Gastroesophageal sphincter (tissue), 3 donors: ENCODE results near the gene TNFAIP8L1.
"Not testable (repeated sequence)": the region's sequence is repeated elsewhere in the genome, so short reads cannot be mapped to it uniquely, and the experiment has no call there.

ENCODE experiments used
- EP300 ChIP-seq: sonication (generic); formaldehyde crosslinking; IDR thresholded peaks from one replicate; pipeline ENCODE4 v1.6.1; 2017; ENCODE audit warnings: antibody characterized with exemption, mild to moderate bottlenecking
- POLR2A ChIP-seq, 2 donors: fragments of 450-650 bp; IDR thresholded peaks; one replicate each; pipeline ENCODE4 v1.6.1; 2017; ENCODE audit warnings: antibody characterized with exemption in 2 of 2, mild to moderate bottlenecking in 2 of 2, moderate library complexity in 1 of 2
- POLR2AphosphoS5 ChIP-seq: sonication (generic); formaldehyde crosslinking; IDR thresholded peaks from one replicate; pipeline ENCODE4 v1.6.1; 2017; ENCODE audit warnings: antibody characterized with exemption
- TF ChIP-seq, protein P1 (sequence below), 4 experiments: fragments of 200-600 bp in 2 of 4; fragments of 450-650 bp in 2 of 4; sonication (generic) in 1 of 4; IDR thresholded peaks; one replicate each; pipeline ENCODE4 v1.5.1; 2017 to 2019; ENCODE audit warnings: antibody characterized with exemption in 4 of 4, mild to moderate bottlenecking in 2 of 4, moderate library complexity in 2 of 4

DNA sequence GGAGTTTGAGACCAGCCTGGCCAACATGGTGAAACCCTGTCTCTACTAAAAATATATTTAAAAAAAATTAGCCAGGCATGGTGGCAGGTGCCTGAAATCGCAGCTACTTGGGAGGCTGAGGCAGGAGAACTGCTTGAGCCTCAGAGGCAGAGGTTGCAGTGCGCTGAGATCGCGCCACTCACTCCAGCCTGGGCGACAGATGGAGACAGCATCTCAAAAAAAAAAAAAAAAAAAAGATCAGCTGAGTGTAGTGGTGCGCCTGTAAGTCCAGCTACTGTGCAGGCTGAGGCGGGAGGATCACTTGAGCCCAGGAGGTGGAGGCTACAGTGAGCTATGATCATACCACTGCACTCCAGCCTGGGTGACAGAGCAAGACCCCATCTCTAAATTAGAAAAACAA lies 40.7 kb downstream of the TNFAIP8L1 start:
- not testable (repeated sequence) for TF ChIP-seq POLR2A (IDR thresholded peaks at IDR 0.05); EP300; POLR2AphosphoS5
- TF ChIP-seq, protein P1, sequence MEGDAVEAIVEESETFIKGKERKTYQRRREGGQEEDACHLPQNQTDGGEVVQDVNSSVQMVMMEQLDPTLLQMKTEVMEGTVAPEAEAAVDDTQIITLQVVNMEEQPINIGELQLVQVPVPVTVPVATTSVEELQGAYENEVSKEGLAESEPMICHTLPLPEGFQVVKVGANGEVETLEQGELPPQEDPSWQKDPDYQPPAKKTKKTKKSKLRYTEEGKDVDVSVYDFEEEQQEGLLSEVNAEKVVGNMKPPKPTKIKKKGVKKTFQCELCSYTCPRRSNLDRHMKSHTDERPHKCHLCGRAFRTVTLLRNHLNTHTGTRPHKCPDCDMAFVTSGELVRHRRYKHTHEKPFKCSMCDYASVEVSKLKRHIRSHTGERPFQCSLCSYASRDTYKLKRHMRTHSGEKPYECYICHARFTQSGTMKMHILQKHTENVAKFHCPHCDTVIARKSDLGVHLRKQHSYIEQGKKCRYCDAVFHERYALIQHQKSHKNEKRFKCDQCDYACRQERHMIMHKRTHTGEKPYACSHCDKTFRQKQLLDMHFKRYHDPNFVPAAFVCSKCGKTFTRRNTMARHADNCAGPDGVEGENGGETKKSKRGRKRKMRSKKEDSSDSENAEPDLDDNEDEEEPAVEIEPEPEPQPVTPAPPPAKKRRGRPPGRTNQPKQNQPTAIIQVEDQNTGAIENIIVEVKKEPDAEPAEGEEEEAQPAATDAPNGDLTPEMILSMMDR (IDR thresholded peaks at IDR 0.05) = not testable (repeated sequence)
